ENCODE results near the gene VPS35L.
"Not testable (repeated sequence)": the region's sequence is repeated elsewhere in the genome, so short reads cannot be mapped to it uniquely, and the experiment has no call there.

The VPS35L gene

GRCh38 chr16:19532601-19533000 is 22.9 kb upstream of the VPS35L start:
- no peak for DNase-seq (ENCODE audit: low read depth)

DNA sequence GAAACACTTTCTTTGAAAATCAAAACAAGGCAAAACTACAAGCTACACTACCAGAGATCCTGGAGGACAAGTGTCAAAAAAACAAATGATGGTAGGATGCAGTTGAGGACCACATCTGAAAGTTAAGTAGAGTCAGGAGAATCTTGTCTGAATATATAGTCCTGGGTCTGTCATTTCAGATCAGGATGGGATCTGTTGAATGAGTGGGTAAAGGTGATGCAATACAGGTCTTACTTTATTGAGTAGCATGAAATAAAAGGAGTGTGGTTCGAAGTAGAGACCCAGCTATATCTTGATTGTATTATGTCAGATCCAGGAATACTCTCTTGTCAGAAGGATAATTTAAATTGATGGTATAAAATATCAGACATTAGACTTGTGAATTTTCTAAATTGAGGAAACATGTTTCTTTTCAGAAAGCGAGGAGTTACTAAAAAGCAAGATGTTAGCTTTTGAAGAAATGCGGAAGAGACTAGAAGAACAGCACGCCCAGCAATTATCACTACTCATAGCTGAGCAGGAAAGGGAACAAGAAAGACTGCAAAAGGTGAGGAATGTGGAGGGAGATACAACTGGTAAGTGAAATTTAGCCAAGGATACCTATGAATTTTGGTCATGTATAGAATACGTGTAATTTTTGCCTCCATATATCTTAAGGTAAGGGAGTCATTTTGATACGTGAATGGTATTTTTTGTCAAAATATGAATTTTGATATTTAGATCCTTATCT is 15.1 kb upstream of the VPS35L start:
- no peak for DNase-seq (ENCODE audit: low read depth)

DNA sequence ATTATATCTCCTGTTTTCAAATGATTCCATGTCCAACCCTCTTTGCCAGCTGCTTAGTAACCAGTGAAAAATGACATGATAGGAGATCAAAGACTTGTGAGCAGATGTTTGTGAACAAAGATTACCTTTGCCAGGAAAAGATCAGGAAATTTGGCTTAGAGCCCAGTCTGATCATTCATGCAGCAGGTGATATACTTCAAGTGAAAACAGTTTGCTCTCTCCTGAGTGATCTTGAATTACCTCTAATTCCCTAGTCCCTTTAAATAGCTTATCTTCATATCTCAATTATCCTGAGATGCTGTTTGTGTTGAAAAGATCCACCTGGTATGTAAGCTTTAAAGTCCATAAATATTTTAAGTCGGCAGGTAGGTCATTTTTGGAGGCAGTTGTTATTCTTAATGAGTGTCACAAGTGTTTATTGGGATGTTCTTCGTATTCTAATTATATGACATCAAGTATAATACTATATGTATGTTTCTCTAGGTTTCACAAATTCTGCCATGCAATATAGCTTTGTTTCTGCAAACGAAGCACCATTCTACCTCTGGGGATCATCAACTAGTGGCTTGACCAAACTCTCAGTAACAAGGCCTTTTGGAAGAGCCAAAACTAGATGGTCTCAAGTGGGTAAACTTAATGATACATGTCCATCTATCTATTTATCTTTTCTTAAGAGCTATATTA is 13.2 kb upstream of the VPS35L start:
- DNase-seq (ENCODE audit: low read depth), result no peak

DNA sequence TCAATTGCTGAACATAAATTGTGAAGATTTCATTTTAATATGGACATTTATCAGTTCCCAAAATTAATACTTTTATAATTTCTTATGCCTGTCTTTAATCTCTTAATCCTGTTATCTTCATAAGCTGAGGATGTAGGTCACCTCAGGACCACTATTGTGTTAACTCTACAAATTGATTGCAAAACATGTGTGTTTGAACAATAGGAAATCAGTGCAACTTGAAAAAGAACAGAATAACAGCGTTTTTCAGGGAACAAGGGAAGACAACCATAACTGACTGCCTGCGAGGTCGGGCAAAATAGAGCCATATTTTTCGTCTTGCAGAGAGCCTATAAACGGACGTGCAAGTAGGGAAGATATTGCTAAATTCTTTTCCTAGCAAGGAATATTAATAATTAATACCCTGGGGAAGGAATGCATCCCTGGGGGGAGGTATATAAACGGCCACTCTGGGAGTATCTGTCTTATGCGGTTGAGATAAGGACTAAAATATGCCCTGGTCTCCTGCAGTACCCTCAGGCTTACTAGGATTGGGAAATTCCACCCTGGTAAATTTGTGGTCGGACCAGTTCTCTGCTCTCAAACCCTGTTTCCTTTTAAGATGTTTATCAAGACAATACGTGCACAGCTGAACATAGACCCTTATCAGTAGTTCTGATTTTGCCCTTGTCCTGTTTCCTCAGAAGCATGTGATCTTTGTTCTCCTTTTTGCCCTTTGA is 12.1 kb upstream of the VPS35L start:
- DNase-seq (ENCODE audit: low read depth), result not testable (repeated sequence)

DNA sequence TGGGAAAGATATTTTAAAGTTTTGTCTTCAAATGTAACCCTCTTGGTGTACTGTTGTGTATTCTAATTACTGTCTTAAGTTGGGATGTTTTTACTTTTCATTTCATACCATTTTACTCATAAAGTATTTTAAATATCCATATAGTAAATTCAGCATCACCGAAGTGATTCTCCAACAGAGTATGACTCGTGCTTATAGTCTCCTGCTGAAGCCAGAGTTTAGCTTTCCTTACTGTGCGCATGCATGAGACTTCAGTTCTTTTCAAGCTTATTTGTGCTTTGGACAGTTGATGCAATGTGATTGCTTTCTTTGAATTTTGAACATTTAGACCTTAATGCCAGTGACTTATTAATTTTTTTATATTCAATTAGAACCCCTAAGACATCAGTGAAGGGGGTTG is 7.4 kb upstream of the VPS35L start:
- no peak for DNase-seq (ENCODE audit: low read depth)

GRCh38 chr16:19549673-19550072 is 5.8 kb upstream of the VPS35L start:
- no peak for DNase-seq (ENCODE audit: low read depth)

DNA sequence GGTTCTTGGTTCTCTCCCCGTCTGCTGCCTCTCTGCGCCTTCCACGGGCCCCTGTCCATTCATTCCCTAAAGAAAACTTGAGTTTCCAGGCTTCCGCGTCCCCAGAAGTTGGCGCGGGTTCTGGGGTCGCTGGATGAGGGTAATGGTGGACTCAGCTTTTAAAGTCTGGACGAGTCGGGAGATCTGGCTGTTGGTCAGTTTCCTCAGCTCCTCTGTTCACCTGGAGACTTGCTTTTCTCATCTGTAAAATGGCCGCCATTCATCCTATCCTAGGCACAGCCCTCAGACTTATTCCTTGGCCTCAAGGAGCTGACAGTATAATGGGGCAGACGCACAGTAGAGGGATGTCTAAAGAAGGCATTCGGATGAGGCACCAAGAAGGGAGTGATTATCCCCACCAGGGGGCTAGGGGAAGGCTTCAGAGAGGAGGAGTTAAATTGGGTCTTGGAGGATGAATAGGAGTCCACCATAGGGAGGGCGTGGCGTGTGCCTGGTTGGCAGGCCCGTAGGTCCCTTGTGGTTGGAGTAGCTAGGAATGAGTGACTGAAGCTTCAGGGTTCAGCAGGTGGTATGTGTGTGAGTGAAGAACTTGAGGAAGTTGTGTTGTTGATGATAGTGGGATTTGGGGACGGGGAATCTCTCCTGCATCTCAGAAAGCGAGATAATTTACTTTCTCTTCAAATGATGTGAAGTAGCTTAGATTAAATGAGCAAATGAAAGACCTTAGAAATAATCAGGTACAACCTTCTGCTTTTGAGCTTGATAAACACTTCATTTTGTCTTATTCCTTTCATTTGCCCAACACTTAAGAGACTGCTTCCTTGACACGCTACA is 652 bp downstream of the VPS35L start:
- no peak for DNase-seq (ENCODE audit: low read depth)

DNA sequence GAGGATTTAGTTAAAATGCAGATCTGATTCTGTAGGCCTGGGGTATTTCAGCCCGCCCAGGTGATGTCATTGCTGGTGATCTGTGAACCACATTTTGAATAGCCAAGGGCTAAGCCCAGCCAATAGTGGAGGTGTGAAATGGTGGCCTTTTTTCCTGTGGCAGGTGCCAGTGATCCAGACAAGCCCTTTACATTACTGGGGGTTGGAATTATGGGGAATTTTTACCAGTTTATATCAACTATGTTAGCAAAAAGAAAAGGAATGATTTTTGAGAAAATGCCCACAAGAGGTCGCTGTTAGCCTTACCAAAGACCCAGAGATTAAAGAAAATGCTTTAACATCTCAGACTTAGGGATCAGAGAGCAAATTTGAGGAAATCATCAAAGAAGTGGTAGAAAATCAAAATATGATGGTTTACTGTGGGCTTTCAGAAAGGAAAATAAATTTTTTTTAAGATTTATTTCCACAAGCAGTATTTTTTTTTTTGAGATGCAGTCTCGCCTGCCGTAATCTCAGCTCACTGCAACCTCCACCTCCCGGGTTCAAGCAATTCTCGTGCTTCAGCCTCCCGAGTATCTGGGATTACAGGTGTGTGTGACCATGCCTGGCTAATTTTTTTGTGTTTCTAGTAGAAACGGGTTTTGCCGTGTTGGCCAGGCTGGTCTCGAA is 3.9 kb downstream of the VPS35L start:
- DNase-seq (ENCODE audit: low read depth), result no peak

- no peak for DNase-seq (ENCODE audit: low read depth)
These were observed 4.6 kb downstream of the VPS35L start for GRCh38 chr16:19560078-19560477.

DNA sequence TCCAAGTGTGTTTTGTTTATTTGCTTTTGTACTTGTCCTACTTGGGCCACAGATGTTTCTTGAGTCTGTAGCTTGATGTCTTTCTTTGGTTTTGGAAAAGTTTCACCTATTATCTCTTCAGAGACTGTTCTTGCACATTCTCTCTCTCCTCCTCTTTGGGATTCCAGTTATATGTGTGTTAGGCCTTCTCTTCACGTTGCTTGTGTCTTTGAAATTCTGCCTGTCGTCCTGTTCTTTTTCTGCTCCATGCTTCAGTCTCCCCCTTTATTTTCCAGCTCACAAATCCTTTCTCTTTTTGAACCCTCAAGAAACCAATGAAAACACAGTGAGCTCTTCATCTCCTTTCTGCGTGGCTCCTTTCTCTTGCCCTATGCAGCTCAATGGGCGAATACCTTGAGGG is 7.9 kb downstream of the VPS35L start:
- DNase-seq (ENCODE audit: low read depth), result no peak

GRCh38 chr16:19566362-19566761 is 10.9 kb downstream of the VPS35L start:
- DNase-seq (ENCODE audit: low read depth), result no peak

GRCh38 chr16:19567560-19567959 is 12.1 kb downstream of the VPS35L start:
- DNase-seq (ENCODE audit: low read depth), result no peak

DNA sequence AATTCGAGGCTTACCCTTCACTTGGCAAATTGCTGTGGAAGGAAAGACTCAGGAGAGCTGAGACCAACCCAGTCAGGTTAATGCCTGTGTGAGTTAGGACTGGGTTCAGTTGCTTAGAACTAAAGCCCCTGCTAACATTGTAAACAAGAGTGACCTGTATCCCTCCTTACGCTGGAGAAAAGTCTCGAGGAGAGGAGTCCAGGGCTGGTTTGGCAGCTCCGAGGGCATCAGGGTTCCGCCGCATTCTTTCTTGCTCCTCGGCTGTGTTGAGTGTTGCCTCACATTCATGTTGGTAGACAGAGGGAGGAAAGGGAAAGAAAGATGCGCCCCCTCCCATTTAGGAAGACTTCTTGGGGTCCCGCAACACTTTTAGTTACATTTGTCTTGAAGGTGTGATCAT is 18.5 kb downstream of the VPS35L start:
- no peak for DNase-seq (ENCODE audit: low read depth)

DNA sequence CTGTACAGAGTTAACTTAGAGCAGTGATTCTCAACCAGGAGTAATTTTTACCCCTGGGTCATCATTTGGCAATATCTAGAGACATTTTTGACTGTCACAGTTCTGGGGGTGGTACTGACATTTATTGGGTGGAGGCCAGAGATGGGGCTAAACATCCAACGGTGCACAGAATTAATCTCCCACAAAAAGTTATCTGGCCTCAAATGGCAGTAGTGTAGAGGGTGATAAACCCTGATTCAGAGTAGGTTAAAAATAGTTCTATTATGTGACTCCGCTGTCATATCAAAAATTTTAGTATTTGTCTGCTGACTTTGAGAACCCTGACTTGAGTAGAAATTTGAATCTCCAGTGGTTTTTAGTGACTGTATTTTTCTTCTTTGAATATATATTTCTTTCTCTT is 19.1 kb downstream of the VPS35L start:
- no peak for DNase-seq (ENCODE audit: low read depth)

DNA sequence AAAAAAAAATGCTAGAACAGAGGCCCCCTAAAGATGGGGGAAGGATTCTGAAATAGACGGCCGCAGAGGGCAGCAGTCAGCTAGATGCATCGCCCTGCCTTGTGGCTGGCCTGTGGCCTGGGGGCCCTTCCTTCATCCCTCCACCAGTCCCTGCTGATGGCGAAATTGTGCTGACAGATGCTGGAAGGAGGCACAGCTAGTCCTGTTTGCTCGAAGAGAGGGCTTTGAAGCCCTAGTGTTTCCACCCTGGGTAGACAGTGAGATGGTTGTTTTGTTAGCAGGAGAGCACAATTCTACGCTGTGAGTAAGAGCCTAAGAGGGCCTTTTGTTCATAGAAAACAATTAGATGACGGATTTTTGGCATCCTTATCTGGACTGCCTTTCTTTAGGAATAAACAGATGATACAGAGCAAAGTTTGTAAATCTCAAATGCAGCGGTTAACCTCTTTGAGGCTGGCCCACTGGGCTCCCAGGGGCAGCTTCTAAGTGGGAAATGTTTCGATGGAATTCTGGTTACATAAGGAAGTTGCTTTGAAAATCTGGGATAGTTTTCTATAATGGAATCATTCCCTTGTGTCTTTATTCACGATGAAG is 23.0 kb downstream of the VPS35L start:
- DNase-seq (ENCODE audit: low read depth), result no peak

DNA sequence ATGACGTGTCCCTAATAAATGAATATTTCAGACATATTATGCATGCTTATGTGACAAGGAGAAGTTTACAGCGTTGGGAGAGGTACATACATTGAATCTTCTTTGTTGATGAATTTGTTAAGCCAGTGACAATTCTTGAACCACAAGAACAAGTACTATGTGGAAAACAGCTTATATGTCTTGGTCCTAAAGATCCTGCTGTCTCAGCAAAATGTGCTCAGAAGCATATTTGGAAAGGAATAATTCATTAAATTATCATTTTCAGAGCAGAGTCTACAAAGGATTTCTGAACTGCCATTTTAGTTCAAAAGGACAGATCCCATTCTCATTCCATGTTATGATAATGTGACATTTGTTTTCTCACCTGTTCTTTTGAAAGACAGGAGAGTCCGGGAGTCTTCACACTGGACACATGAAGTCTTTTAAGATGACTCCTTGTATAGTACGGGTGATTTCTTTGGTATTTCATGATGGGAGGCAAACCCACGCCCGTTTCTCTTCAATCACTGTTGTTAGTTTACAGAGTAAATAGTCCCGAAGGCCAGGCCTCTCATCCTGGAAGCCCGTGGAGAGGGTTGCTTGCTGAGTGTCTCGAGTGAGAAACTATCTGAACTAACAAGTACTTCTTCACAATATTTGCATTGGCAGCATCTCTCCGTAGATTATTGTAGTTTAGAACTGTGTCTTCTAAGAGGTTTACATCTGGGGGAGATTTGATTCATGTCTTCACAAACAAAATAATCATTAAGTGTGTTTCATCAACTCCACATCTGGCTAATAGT is 26.7 kb downstream of the VPS35L start:
- DNase-seq (ENCODE audit: low read depth), result no peak

GRCh38 chr16:19583665-19584300 is 28.3 kb downstream of the VPS35L start:
- DNase-seq (ENCODE audit: low read depth), result no peak

- DNase-seq (ENCODE audit: low read depth), result no peak
These were observed 33.2 kb downstream of the VPS35L start for GRCh38 chr16:19588661-19589060.

GRCh38 chr16:19589106-19589505 is 33.6 kb downstream of the VPS35L start:
- no peak for DNase-seq (ENCODE audit: low read depth)

- peak; percentile 79 for DNase-seq (ENCODE audit: low read depth)
These were observed 34.3 kb downstream of the VPS35L start for GRCh38 chr16:19589771-19590302.

Data from GM04503 (cell line).